Mesenchymal stem cell (in vitro differentiated cells and primary cell): ENCODE results near the gene CREB3L1.
A peak's percentile ranks its signal among the peaks of the same experiment; 100 is the strongest.

ENCODE experiments used
- DNase-seq: peaks from one replicate; pipeline ENCODE4 v3.0.0-alpha.2; 2013
- H2AFZ ChIP-seq: one replicate; pipeline ENCODE4 v1.6.1; 2013; ENCODE audit warnings: low read depth, mild to moderate bottlenecking, control low read depth, inconsistent platforms, low read length, moderate library complexity
- H2AK5ac ChIP-seq: 2 replicates; pipeline ENCODE4 v1.6.1; 2013; ENCODE audit warnings: low read length, moderate library complexity, mild to moderate bottlenecking, inconsistent platforms; ENCODE audit not compliant: severe bottlenecking
- H2BK120ac ChIP-seq: one replicate; pipeline ENCODE4 v1.6.1; 2013; ENCODE audit warnings: low read depth, mild to moderate bottlenecking, inconsistent platforms, low read length, moderate library complexity
- H2BK12ac ChIP-seq, 2 experiments: one replicate each; pipeline ENCODE4 v1.6.1; 2013; ENCODE audit warnings: inconsistent platforms in 2 of 2, low read length in 2 of 2, mild to moderate bottlenecking in 2 of 2, moderate library complexity in 2 of 2, control low read depth in 1 of 2
- H2BK15ac ChIP-seq: one replicate; pipeline ENCODE4 v1.6.1; 2013; ENCODE audit warnings: mild to moderate bottlenecking, low read depth, inconsistent platforms; ENCODE audit not compliant: poor library complexity, severe bottlenecking
- H2BK5ac ChIP-seq: 2 replicates; pipeline ENCODE4 v1.6.1; 2013; ENCODE audit warnings: low read depth, mild to moderate bottlenecking, low read length, control low read depth, inconsistent platforms; ENCODE audit not compliant: poor library complexity, severe bottlenecking
- H3K14ac ChIP-seq, 2 experiments: one replicate each; pipeline ENCODE4 v1.6.1; 2013; ENCODE audit warnings: inconsistent platforms in 2 of 2, low read length in 2 of 2, control low read depth in 1 of 2, mild to moderate bottlenecking in 1 of 2, moderate library complexity in 1 of 2
- H3K18ac ChIP-seq, 2 experiments: one replicate each; pipeline ENCODE4 v1.6.1; 2013; ENCODE audit warnings: inconsistent platforms in 2 of 2, low read length in 2 of 2, control low read depth in 1 of 2, low read depth in 1 of 2, mild to moderate bottlenecking in 1 of 2
- H3K23ac ChIP-seq, 2 experiments: one replicate each; pipeline ENCODE4 v1.6.1; 2013; ENCODE audit warnings: inconsistent platforms in 2 of 2, low read length in 2 of 2, mild to moderate bottlenecking in 2 of 2, moderate library complexity in 2 of 2, control low read depth in 1 of 2
- H3K27ac ChIP-seq: 2 replicates; pipeline ENCODE4 v1.5.1; 2013; ENCODE audit warnings: mild to moderate bottlenecking, moderate library complexity, low read length, control low read depth, inconsistent platforms; ENCODE audit not compliant: poor library complexity, severe bottlenecking
- H3K27me3 ChIP-seq, 2 experiments: 2 replicates each; pipeline versions ENCODE4 v1.6.1 to v1.7.0; 2013; ENCODE audit warnings: low read length in 2 of 2, mild to moderate bottlenecking in 2 of 2, moderate library complexity in 2 of 2, control low read depth in 1 of 2, inconsistent platforms in 1 of 2; ENCODE audit not compliant: control insufficient read depth in 1 of 2, insufficient read depth in 1 of 2
- H3K36me3 ChIP-seq, 2 experiments: 2 replicates each; pipeline versions ENCODE4 v1.6.1 to v1.7.0; 2013; ENCODE audit warnings: low read length in 2 of 2, control low read depth in 1 of 2, inconsistent platforms in 1 of 2, low read depth in 1 of 2, mild to moderate bottlenecking in 1 of 2; ENCODE audit not compliant: insufficient read depth in 2 of 2, control insufficient read depth in 1 of 2
- H3K4ac ChIP-seq, 2 experiments: one replicate each; pipeline ENCODE4 v1.6.1; 2013; ENCODE audit warnings: inconsistent platforms in 2 of 2, low read length in 2 of 2, mild to moderate bottlenecking in 2 of 2, moderate library complexity in 2 of 2, control low read depth in 1 of 2, low read depth in 1 of 2
- H3K4me1 ChIP-seq: 2 replicates; pipeline ENCODE4 v1.6.1; 2013; ENCODE audit warnings: low read depth, low read length, control low read depth; ENCODE audit not compliant: control insufficient read depth, insufficient read depth
- H3K4me2 ChIP-seq: 2 replicates; pipeline ENCODE4 v1.6.1; 2013; ENCODE audit warnings: low read length, mild to moderate bottlenecking, inconsistent platforms; ENCODE audit not compliant: poor library complexity, severe bottlenecking
- H3K4me3 ChIP-seq, 2 experiments: 2 replicates each; pipeline versions ENCODE4 v1.5.1 to v1.7.0; 2013; ENCODE audit warnings: low read length in 2 of 2, mild to moderate bottlenecking in 2 of 2, control low read depth in 1 of 2, low read depth in 1 of 2; ENCODE audit not compliant: insufficient read depth in 1 of 2
- H3K79me1 ChIP-seq: replicated peaks from 2 replicates; pipeline ENCODE4 v1.6.1; 2013; ENCODE audit warnings: mild to moderate bottlenecking, control low read depth, low read length, inconsistent platforms; ENCODE audit not compliant: poor library complexity, severe bottlenecking
- H3K9ac ChIP-seq: 2 replicates; pipeline ENCODE4 v1.7.0; 2013; ENCODE audit warnings: mild to moderate bottlenecking, low read length, moderate library complexity
- H3K9me3 ChIP-seq: 2 replicates; pipeline ENCODE4 v1.7.0; 2013; ENCODE audit warnings: mild to moderate bottlenecking, low read length; ENCODE audit not compliant: control insufficient read depth
- H4K8ac ChIP-seq: one replicate; pipeline ENCODE4 v1.6.1; 2013; ENCODE audit warnings: inconsistent platforms, mild to moderate bottlenecking, low read length, moderate library complexity
- H4K91ac ChIP-seq: one replicate; pipeline ENCODE4 v1.6.1; 2013; ENCODE audit warnings: mild to moderate bottlenecking, low read length, inconsistent platforms
- WGBS: methylation state at CpG from one replicate; pipeline ENCODE4 v1.1.7; 2013; ENCODE audit warnings: mixed read lengths; 5-methylcytosine and 5-hydroxymethylcytosine counted together

CREB3L1 gene

DNA sequence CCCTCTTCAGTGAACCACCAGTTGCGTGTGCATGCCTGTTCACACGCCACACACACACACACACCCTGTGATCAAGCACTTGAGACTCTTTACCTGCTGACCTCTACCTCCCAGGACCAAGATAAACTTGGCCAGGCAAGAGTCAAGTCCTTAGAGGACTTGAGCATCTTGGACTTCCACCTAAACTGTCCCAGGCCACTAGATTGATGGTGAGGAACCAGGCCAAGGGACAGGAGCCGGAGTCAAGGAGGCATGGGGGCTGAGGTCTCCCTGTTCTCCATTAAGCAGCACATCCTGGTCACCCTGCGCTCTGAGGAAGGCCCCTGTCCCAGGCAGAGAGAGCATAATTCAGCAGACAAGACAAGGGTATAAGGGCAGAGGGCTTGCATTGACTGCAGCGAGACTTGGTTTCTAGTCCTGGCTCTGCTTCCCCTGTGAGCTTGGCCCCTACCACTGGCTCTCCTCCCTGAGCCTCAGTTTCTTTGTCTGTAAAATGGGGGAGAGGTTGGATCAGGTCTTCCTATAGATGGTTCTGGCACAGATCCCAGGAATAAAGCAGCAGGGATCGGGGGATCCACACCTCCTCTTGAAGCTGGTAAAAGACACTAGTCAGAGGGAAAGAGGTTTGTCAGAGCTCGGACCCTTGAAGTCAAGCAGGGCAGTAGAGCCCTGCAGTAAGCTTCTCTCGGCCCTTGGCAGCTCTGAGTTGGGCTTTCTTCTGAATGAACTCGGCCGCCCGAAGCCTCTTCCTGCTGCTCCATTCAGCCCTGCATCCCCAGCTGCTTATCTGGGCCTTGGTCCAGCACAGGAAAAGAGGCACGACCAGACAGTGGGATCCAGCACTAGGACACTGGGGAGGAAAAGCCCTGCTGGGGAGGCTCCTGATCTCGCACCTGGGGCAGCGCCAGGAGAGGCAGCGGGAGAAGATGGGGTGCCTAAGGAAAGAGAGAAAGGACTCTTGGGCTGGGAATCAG is 2.0 kb downstream of the CREB3L1 start:
- Histone ChIP-seq H3K4me2 (peak overlapping the region; percentile 67), H2BK5ac (no peak overlapping the region), H2BK12ac (peak overlapping the region; percentile 44 to 64), H4K8ac (peak overlapping the region; percentile 25), H2BK120ac (peak overlapping the region; percentile 88), H3K9me3 (no peaks in the 10 kb centered on the region), H3K14ac (peak overlapping the region in 1 of 2 experiments; percentile 29), H3K4me3 (peak overlapping the region; percentile 3 to 99), H3K27me3 (no peaks in the 10 kb centered on the region), H4K91ac (peak overlapping the region; percentile 67), H2AFZ (no peak overlapping the region), H3K4ac (peak overlapping the region; percentile 14 to 39), H3K27ac (peak overlapping the region; percentile 77), H3K4me1 (peaks cover 28% of the 10 kb centered on the region), H3K23ac (no peak overlapping the region), H3K79me1 (no peaks in the 10 kb centered on the region), H2AK5ac (peak overlapping the region; percentile 36), H3K9ac (peak overlapping the region; percentile 98), H2BK15ac (peak overlapping the region; percentile 95), H3K18ac (peak overlapping the region; percentile 47 to 49), H3K36me3 (peaks cover 6 to 7% of the 10 kb centered on the region in 2 experiments)
- WGBS, result 42% methylated on average over 15 of the region's 15 CpGs
- DNase-seq, result peak; percentile 67

DNA sequence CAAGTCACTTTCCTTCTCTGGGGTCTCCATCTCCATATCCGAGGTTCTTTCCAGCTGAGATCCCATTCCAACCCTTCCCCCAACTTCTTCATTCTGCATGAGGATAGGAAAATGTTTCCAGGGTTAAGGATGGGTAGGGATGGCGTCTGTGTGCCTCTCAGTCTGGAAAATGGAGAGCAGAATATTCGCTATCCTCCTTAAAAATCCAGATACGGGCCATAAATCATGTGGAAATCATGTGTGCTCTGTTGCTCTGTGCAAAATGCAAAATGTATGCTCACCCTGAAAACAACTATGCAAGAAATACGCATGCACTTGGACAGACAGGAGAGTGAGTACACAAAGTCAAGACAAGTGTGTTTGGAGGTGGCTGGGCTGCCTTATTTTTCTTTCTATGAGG is 3.2 kb downstream of the CREB3L1 start:
- Histone ChIP-seq H3K18ac (peak overlapping the region; percentile 4 to 26), H2AK5ac (no peak overlapping the region), H3K27ac (peak overlapping the region; percentile 19), H2BK120ac (no peak overlapping the region), H3K27me3 (no peaks in the 10 kb centered on the region), H3K4me2 (peak overlapping the region; percentile 19), H3K14ac (no peak overlapping the region), H2BK12ac (no peak overlapping the region), H2BK15ac (peak overlapping the region; percentile 41), H3K36me3 (peaks cover 7 to 16% of the 10 kb centered on the region in 2 experiments), H2AFZ (no peak overlapping the region), H2BK5ac (no peak overlapping the region), H4K8ac (no peak overlapping the region), H3K9me3 (no peaks in the 10 kb centered on the region), H4K91ac (peak overlapping the region; percentile 81), H3K4ac (peak overlapping the region in 1 of 2 experiments; percentile 88), H3K23ac (no peak overlapping the region), H3K9ac (peak overlapping the region; percentile 65), H3K4me3 (peak overlapping the region in 1 of 2 experiments; percentile 99), H3K79me1 (peaks cover 7% of the 10 kb centered on the region), H3K4me1 (peaks cover 32% of the 10 kb centered on the region)
- DNase-seq, result no peak
- 47% methylated on average over 4 of the region's 5 CpGs for WGBS

- Histone ChIP-seq H3K27ac (peak overlapping the region; percentile 49), H2BK15ac (no peak overlapping the region), H3K9ac (peak overlapping the region; percentile 65), H3K4me2 (peak overlapping the region; percentile 50), H2BK12ac (peak overlapping the region; percentile 5 to 79), H3K18ac (peak overlapping the region; percentile 75 to 83), H4K8ac (peak overlapping the region; percentile 56), H3K4ac (peak overlapping the region in 1 of 2 experiments; percentile 34), H2AK5ac (peak overlapping the region; percentile 29), H2AFZ (no peak overlapping the region), H3K14ac (peak overlapping the region in 1 of 2 experiments; percentile 30), H3K4me3 (peak overlapping the region; percentile 23 to 99), H2BK5ac (no peak overlapping the region), H3K79me1 (peaks cover 9% of the 10 kb centered on the region), H3K23ac (peak overlapping the region in 1 of 2 experiments; percentile 16), H3K4me1 (peaks cover 32% of the 10 kb centered on the region), H2BK120ac (no peak overlapping the region), H4K91ac (peak overlapping the region; percentile 88), H3K9me3 (no peaks in the 10 kb centered on the region), H3K36me3 (peaks cover 7 to 18% of the 10 kb centered on the region in 2 experiments), H3K27me3 (no peaks in the 10 kb centered on the region)
- peak; percentile 62 for DNase-seq
- 12% methylated on average over 6 of the region's 7 CpGs for WGBS
These were observed 3.9 kb downstream of the CREB3L1 start for GRCh38 chr11:46281371-46281831.

DNA sequence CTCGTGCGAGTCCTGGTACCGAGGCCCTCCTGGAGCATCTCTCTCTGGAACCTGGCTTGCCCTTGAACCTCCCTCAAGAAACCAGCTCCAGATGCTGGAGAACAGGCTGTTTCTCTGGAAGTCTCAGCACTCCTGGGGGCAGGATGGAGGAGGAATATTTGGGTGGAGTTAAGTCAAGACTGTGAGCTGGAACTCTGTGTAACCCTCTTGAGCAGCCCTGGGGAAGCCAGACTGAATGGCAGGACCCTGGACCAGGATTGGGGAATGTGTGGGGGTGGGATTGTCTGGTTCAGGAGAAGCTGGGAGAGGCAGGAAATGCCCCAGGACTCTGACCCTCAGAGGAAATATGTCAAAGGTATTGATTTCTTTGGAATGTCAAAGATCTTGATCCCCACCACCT is 7.7 kb downstream of the CREB3L1 start:
- Histone ChIP-seq H3K27me3 (no peaks in the 10 kb centered on the region), H3K79me1 (peaks cover 16% of the 10 kb centered on the region), H3K9ac (peak overlapping the region; percentile 79), H3K14ac (no peak overlapping the region), H2BK120ac (no peak overlapping the region), H3K23ac (peak overlapping the region in 1 of 2 experiments; percentile 10), H4K91ac (no peak overlapping the region), H2BK5ac (no peak overlapping the region), H2BK12ac (no peak overlapping the region), H3K36me3 (peaks cover 13 to 24% of the 10 kb centered on the region in 2 experiments), H2AFZ (no peak overlapping the region), H3K4me2 (no peak overlapping the region), H3K4me1 (peaks cover 28% of the 10 kb centered on the region), H3K9me3 (no peaks in the 10 kb centered on the region), H2AK5ac (no peak overlapping the region), H3K4me3 (peak overlapping the region in 1 of 2 experiments; percentile 69), H2BK15ac (peak overlapping the region; percentile 73), H3K4ac (no peak overlapping the region), H4K8ac (peak overlapping the region; percentile 53), H3K27ac (no peak overlapping the region), H3K18ac (no peak overlapping the region)
- WGBS, result 98% methylated on average over 3 of the region's 3 CpGs
- no peak for DNase-seq
